NCI-H510A (cell line): ENCODE data around the gene TEKT2.

ENCODE experiments used
- DNase-seq: peaks from one replicate; lab custom pipeline; 2025; lab: John Stamatoyannopoulos, UW

TEKT2 gene

GRCh38 chr1:36128905-36129206 lies 45.0 kb downstream of the TEKT2 start:
- DNase-seq, result no peak

DNA sequence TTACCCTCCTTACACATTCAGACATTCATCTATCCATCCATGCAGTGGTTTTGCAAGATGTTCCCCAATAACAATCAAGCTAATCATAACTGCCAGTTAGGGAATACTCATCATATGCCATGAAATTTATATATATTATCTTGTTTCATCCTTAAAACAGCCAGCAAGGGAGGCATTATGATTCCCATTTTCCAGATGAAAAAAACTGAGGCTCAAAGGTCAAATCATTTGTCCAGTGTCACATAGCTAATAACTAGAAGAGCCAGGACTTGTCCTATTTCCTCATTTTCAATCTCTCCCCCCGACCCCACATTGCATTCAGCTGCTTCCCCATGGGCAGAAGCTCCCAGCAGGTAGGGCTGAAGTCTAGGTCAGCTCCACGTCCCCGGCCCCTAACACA lies 48.1 kb downstream of the TEKT2 start:
- DNase-seq, result no peak

DNA sequence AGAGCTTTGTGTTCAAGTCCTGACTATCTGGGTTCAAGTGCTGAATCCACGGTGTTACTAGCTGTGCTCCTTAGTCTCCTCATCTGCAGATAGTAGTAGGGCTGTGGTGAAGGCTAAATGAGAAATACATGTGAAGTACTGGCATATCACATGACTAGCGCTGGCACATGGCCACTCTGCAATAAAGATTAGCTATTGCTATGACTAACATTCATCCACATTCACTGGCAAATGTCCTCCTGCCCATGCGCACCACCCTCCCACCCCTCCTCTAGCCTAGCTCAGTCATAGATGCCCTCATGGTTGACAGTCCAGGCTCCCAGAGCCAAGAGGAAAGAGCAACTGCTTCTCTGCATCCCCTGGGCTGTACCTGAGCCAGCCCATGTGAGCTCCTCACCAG lies 49.6 kb downstream of the TEKT2 start:
- peak; percentile 35 for DNase-seq

DNA sequence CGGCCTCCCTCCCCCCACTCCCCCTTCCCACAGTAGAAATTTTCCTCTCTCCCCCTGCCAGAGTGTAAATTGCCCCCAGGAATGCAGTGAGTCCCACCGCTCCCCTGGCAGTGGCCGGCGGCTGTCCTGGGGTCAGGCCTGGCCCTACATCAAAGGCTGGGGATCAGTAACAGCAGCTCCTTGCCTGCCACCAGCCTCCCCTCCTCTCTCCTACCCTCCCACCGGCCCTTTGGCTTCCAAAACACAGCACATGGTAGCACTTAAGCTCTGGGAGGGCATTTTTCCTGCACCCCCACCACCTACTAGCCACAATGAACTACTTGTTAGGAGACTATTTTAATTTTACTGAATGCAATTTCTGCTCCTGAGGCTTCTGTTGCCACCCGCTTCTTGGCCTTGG lies 50.1 kb downstream of the TEKT2 start:
- no peak for DNase-seq

GRCh38 chr1:36134505-36135329 lies 50.8 kb downstream of the TEKT2 start:
- DNase-seq, result no peak

- DNase-seq, result no peak
Measured at GRCh38 chr1:36135330-36135667, 51.4 kb downstream of the TEKT2 start.

DNA sequence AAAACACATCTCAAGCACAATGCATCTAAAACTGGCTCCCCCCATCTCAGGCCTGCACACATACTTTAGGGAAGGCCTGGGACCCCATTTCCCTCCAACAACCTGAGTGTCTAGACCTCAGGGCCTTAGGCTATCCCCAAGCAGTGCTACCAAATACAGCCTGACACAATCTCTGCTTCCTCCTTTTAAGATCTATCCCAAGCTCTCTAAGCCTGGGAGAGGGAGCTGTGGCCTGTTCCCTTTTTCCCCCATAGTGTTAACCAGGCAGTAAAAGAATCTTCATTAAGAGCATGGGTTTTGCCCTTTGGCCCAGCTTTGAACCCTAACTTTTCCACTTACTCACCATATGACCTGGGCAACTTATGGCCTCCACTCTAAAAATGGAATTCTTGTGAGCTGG lies 51.9 kb downstream of the TEKT2 start:
- DNase-seq, result no peak

DNA sequence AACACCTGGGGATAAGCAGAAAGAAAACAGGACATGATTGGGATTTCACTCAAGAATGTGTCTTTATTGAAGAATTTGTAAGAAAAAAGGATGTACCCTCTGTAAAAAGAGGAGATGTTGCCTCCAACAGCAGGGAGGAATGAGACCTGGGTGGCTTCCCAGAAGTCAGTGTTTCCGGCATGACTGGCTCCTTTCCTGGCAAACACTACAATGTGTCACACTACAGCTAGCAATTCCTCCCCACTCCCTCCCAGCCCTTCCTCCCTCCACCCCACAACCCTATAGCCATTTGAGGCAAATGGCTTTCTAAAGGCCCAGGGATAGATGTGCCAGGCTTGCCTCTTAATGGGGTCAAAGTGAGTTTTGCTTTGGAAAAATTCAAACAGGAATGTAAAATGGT lies 52.6 kb downstream of the TEKT2 start:
- no peak for DNase-seq

DNA sequence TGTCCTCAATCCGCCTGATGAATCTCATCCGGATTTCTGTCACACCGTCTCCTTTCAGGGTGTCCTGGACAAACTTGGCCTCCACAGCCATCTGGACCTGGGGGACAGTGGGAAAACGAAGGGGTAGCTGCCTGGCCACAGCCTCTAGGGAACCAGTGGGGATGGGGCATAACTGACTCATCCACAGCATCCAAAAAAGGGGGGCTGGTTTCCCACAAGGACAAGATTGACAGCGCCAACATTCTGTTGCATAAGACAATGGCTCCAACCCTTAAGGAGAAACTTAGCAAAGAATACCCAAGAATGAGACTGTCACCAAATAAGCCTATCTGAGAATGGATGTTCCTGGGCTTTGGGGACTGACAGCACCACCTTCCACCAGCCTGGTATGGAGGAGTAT lies 53.3 kb downstream of the TEKT2 start:
- no peak for DNase-seq

DNA sequence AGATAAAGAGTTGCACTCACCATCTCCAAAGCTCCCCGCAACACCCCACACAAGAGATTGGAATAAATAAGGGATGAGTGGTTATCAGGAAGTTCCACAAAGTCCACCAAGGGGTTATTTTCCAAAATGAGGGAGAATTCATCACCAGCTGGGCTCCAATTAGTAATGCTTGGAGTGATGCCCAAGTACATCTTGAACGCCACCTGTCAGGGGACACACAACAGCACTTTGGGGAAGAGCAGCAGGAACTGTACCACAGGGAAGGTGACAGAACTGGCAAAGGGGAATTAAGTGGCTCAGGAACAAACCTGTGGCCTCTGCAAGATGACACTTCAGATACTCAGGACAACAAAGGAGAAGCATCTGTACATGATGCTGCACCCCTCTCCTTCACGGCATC lies 53.9 kb downstream of the TEKT2 start:
- peak; percentile 47 for DNase-seq
